SHP77 treated with DMSO at 0.1 percent for 48 hours (cell line): ENCODE measurements around the gene ITGB2.
A peak's percentile ranks its signal among the peaks of the same experiment; 100 is the strongest.
"Not testable (repeated sequence)": the region's sequence is repeated elsewhere in the genome, so short reads cannot be mapped to it uniquely, and the experiment has no call there.

Source experiments
- DNase-seq: peaks from one replicate; lab custom pipeline; 2025; lab: John Stamatoyannopoulos, UW

Gene ITGB2

GRCh38 chr21:44926331-44927101 is 5.8 kb upstream of the ITGB2 start:
- DNase-seq: no peak

- no peak for DNase-seq
Measured at GRCh38 chr21:44925378-44925755, 4.7 kb upstream of the ITGB2 start.

GRCh38 chr21:44924606-44925377 is 4.1 kb upstream of the ITGB2 start:
- no peak for DNase-seq

- DNase-seq: no peak
Measured at GRCh38 chr21:44923480-44924084, 2.9 kb upstream of the ITGB2 start.

- DNase-seq: no peak
Measured at GRCh38 chr21:44921928-44922327, 1.2 kb upstream of the ITGB2 start.

- no peak for DNase-seq
Measured at GRCh38 chr21:44919913-44920693, 596 bp downstream of the ITGB2 start.

GRCh38 chr21:44919111-44919912 is 1.4 kb downstream of the ITGB2 start:
- no peak for DNase-seq

GRCh38 chr21:44918581-44919033 is 2.1 kb downstream of the ITGB2 start:
- no peak for DNase-seq

GRCh38 chr21:44918107-44918470 is 2.6 kb downstream of the ITGB2 start:
- DNase-seq: no peak

GRCh38 chr21:44917446-44918106 is 3.1 kb downstream of the ITGB2 start:
- DNase-seq: no peak

GRCh38 chr21:44916965-44917364 is 3.7 kb downstream of the ITGB2 start:
- DNase-seq: no peak

- no peak for DNase-seq
Measured at GRCh38 chr21:44914176-44914874, 6.4 kb downstream of the ITGB2 start.

GRCh38 chr21:44913425-44914175 is 7.1 kb downstream of the ITGB2 start:
- DNase-seq: no peak

GRCh38 chr21:44912506-44913412 is 7.9 kb downstream of the ITGB2 start:
- DNase-seq: not testable (repeated sequence)

- DNase-seq: no peak
Measured at GRCh38 chr21:44912158-44912473, 8.6 kb downstream of the ITGB2 start.

GRCh38 chr21:44911384-44912157 is 9.1 kb downstream of the ITGB2 start:
- peak; percentile 46 for DNase-seq

GRCh38 chr21:44911068-44911383 is 9.7 kb downstream of the ITGB2 start:
- no peak for DNase-seq
